Measurements from ENCODE around the gene CC2D2B.
A peak's percentile ranks its signal among the peaks of the same experiment; 100 is the strongest.
"Not testable (repeated sequence)": the region's sequence is repeated elsewhere in the genome, so short reads cannot be mapped to it uniquely, and the experiment has no call there.

CC2D2B gene

GRCh38 chr10:96034625-96035024, 126.8 kb downstream of the CC2D2B start:
- DNase-seq: no peak

GRCh38 chr10:96038476-96039387, 131.0 kb downstream of the CC2D2B start:
- DNase-seq: no peak

- no peak for DNase-seq
These were observed 133.4 kb downstream of the CC2D2B start for GRCh38 chr10:96041146-96041545.

GRCh38 chr10:96043033-96043892, 135.5 kb downstream of the CC2D2B start, which contains the start of gene CCNJ:
CCNJ (plus strand) TSS chr10:96043583; CDS start chr10:96044394, 811 bp downstream.
- DNase-seq: peak; percentile 45

GRCh38 chr10:96043893-96044715, 136.3 kb downstream of the CC2D2B start:
- DNase-seq: peak; percentile 45

- no peak for DNase-seq
These were observed 137.0 kb downstream of the CC2D2B start for GRCh38 chr10:96044736-96045135.

- DNase-seq: no peak
These were observed 138.8 kb downstream of the CC2D2B start for GRCh38 chr10:96046546-96046945.

- no peak for DNase-seq
These were observed 139.4 kb downstream of the CC2D2B start for GRCh38 chr10:96047004-96047649.

GRCh38 chr10:96047925-96048324, 140.2 kb downstream of the CC2D2B start:
- not testable (repeated sequence) for DNase-seq

- no peak for DNase-seq
These were observed 141.6 kb downstream of the CC2D2B start for GRCh38 chr10:96049340-96049739.

- DNase-seq: no peak
These were observed 146.2 kb downstream of the CC2D2B start for GRCh38 chr10:96053985-96054384.

- no peak for DNase-seq
These were observed 149.0 kb downstream of the CC2D2B start for GRCh38 chr10:96056787-96057186.

GRCh38 chr10:96061232-96061631, 153.5 kb downstream of the CC2D2B start:
- no peak for DNase-seq

GRCh38 chr10:96072674-96073073, 164.9 kb downstream of the CC2D2B start:
- DNase-seq: no peak

- no peak for DNase-seq
These were observed 165.9 kb downstream of the CC2D2B start for GRCh38 chr10:96073722-96074121.

- no peak for DNase-seq
These were observed 167.0 kb downstream of the CC2D2B start for GRCh38 chr10:96074776-96075175.

- DNase-seq: no peak
These were observed 168.2 kb downstream of the CC2D2B start for GRCh38 chr10:96075977-96076376.

GRCh38 chr10:96077156-96077555, 169.4 kb downstream of the CC2D2B start:
- no peak for DNase-seq

- no peak for DNase-seq
These were observed 174.4 kb downstream of the CC2D2B start for GRCh38 chr10:96082153-96082552.
